Stimulated activated CD4-positive, alpha-beta T cell treated with anti-CD3 and anti-CD28 coated beads, Interleukin-2, amount 100 ng/mL, for 4 hours (primary cell): ENCODE data around the gene ANKRD44.

Experiments
- DNase-seq: peaks from one replicate; pipeline ENCODE4 v3.0.0-alpha.2; 2020; ENCODE audit warnings: low read depth

ANKRD44 gene

DNA sequence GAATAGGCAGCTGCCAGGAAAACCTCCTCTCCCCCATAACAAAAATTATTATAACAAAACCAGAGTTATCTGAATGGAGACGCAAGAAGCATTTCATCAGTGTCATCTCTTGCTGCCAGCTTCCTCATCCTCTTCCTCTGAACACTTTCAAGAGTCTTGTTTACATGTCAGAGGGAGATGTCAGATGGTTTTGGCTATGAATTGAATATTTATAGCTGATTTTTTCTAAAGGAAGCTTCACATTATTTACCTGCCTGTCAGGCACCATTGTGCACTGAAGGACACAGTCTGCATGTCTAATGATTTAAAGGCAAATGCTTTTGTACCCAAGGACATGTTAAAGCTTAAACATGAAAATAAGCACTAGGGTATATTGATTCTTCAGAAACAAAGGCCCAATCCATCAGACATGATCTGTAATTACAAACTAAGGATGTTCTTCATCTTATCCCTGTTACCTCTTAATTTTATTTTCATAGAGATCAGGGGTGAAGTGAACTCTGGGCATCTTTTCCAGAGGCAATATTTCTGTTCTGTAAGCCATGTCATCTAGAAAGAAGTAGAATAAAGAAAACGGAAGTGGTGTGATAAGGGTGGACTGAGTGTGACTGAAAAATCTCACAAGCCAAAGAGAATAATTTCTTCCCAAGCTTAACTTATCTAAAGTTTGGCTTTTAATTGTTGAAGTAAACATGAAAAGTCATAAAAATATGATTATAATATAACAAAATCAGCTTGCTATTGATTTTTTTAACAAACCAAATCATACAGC is 168.7 kb downstream of the ANKRD44 start:
- no peak for DNase-seq

DNA sequence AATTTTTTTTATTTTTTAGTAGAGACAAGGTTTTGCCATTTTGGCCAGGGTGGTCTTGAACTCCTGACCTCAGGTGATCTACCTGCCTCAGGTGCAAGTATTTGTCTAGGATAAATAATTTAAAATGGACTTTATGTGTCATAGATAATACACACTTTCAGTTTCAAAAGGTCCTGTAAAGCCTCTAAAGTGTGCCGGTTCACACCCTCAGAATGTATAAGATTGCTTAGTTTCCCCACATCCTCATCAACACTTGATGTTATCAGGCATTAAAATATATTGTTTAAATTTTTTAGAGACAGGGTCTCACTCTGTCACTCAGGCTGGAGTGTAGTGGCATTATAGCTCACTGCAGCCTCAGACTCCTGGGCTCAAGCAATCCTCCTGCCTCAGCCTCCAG is 170.5 kb downstream of the ANKRD44 start:
- no peak for DNase-seq

DNA sequence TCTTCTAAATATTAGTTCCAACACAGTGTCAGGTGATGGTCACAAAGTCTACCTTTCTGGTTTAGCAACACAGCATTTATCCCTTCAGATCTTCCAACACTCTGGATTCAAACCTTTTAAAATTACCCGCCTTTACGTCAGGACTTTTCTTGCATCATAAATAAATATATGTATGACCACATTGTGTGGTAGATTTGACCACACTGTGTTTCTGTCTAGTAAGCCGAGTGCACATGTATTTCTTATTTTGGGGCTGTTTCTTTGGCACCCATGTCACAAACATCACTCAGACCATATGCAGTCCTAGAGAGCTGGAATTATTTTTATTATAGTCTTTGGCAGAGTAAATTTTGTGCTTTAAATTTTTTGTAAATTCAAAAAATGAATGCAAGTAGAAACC is 172.1 kb downstream of the ANKRD44 start:
- DNase-seq, result no peak

DNA sequence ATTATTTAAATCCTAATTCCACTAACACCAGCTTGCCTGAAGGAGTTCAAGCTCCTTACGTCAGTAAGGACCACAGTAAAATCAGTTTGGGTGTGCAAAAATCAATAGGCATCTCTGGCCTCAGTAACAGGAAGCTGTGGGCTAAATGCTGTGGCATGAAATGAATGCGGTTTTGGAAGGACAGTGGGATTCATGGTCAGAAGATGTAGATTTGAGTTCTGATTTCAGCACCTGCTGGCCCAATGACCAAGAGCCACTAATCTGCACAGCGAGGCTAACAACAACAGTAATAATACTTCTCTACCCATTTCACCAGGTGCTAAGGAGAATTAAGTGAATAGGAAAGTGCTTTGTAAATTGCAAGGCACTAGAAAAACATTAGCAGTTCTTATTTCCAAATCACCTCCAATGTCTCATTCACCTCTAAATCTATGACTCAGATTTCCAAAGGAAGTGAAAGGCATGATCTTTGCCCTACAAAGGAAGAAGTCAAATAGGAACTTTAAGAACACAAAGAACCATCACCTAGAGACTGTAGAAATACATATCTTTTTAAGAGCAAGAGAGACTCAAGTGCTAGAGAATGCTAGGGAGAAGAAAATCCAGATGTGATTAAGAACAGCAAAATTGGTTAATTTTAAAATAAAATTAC is 172.6 kb downstream of the ANKRD44 start:
- DNase-seq, result no peak

DNA sequence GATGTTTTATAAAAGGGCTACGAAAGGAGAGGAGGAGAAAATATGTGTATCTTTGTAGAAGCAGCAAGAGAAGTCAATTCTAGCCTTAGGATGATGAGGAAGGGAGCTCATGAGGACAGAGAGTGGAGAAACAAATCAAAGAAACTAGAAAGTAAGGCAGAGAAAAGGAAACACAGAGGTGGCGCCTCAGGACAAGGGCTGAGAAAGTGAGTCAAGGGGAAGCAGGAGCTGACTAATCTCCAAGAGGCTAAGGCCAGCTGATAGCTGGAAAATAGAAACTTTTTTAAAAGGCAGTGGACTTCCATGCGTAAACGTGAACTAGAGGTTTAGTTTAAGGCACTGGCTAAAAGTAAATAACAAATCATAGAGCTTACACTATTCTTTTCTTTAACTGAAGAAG is 173.3 kb downstream of the ANKRD44 start:
- DNase-seq, result no peak

DNA sequence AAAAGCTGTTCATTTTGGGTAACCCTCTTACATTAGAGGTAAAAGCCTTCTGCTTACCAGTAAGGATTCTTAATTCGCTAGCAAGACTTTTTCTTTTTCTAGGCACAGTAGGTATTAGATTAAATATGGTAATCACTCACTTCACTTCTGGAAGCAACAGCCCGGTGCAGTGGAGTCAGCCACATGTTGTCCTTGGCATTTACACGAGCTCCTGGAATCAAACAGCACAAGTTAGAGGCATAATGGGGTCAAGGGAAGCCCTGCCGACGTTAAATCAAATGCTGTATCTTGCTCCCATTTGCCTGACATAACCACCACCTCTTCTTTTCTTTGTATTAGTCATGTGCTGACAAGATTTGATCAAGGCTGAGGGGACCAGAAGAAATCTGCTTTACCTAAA is 174.1 kb downstream of the ANKRD44 start:
- DNase-seq, result no peak

DNA sequence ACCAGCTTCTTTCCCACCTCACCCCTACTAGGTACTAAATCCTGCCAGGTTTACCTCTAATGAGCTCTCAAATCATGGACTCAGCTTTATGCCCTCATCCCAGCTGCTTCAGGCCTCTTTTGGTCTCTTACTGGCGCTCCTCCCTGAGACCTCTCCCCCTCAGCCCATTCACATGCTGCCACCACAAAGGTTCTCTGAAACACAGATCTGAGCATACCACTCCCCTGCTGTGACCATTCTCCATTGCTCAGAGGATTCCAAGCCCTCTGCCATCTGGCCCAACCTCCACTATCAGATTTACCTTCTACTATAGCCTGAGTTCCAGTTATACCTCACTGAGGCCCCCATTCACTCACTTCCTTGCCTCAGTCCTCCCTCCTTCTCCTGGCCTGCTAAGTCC is 174.8 kb downstream of the ANKRD44 start:
- DNase-seq, result no peak

DNA sequence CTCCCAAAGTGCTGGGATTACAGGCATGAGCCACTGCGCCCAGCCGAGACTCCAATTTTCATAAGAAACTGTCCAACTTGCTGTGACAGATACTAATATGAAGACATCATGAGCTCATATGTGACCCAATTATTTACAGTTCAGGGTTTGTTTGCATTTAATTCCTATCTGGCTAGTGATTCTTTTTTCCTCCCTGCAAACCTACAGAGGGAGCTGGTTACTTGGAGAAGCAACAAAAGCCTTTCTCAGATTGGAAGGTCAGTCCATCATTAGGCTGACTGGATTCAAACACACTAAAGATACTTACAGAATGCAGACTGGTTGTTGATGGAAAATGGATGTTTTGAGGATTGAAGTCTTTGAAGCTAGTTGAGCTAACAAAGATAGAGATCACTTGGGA is 176.4 kb downstream of the ANKRD44 start:
- DNase-seq, result no peak

DNA sequence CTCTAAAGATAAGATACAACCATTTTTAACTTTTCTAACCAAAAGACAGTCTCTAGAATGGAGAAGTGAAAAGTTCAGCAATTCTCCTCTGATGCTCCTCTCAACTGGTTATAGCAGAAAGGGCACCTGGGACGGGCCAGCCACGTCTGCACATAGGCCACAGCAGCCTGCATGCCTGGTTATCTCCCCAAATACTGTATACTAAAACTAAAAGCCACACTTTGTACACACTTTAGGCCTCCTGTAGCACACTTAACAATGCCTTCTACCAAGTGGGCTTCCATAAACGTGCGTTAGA is 179.1 kb downstream of the ANKRD44 start:
- DNase-seq, result no peak

DNA sequence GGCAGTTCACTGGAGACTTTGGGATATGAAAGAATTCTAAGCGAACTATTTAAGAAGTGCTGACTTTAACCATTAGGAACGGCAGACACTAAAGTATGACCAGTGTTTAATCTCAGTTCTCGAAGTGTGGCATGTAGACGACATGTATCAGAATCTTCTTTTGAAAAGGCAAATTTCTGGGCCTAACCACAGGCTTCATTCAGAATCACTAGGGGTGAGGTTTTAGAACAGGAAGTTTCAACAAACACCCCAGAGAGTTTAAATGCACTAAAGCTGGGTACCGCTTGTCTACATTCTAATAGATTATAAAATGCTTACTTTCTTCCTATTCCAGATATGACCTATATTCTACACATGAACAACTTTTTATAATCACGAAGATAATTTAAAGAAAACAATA is 180.3 kb downstream of the ANKRD44 start:
- DNase-seq, result no peak

DNA sequence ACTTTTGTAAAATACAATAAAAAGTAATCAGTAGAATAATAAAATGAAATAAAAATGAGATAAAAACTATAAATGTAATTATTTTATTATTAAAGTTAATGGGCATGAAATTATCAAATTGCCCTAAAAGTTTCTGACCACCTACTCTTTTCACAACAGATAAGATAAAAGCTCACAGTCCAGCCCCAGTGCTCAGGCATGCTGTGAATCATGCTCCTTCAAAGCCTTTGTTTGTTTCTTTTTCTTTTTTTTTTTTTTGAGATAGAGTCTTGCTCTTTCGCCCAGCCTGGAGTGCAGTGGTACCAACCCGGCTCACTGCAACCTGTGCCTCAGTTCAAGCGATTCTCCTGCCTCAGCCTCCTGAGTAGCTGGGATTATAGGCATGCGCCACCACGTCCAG is 181.7 kb downstream of the ANKRD44 start:
- no peak for DNase-seq

DNA sequence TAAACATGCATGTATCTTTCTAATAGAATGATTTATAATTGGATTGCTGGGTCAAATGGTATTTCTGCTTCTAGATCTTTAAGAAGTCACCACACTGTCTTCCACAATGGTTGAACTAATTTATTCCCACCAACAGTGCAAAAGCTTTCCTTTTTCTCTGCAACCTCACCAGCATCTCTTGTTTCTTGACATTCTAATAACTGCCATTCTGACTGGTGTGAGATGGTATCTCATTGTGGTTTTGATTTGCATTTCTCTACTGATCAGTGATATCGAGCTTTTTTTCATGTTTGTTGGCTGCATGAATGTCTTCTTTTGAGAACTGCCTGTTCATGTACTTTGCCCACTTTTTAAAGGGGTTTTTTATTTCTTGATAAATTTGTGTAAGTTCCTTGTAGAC is 182.5 kb downstream of the ANKRD44 start:
- no peak for DNase-seq

DNA sequence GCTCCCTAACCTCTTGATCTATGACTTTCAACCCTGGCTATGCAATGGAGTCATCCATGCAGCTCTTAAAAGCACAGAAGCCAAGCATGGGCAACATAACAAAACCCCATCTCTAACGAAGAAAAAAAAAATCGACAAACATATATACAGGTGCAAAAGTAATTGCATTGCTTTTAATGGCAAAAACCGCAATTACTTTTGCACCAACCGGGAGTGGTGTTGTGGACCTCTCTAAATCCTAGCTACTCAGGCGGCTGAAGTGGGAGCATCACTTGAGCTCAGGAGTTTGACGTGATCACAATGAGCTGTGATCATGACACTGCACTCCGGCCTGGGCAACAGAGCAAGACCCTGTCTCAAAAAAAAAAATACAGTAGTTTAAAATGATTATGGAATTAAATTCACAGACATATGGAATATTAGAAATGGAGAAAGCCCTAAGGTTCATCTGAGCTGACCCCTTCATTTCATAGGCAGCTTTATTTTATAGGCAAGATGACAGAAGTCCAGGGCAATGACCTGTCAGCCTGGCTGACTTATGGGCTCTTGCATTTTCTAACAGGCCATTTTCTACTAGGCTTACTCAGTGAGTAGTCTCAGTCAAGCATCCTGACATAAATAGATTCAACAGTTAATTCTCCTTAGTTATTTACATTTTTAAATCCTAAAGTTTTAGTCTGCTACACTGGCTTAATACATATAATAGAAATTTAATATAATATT is 183.8 kb downstream of the ANKRD44 start:
- no peak for DNase-seq

DNA sequence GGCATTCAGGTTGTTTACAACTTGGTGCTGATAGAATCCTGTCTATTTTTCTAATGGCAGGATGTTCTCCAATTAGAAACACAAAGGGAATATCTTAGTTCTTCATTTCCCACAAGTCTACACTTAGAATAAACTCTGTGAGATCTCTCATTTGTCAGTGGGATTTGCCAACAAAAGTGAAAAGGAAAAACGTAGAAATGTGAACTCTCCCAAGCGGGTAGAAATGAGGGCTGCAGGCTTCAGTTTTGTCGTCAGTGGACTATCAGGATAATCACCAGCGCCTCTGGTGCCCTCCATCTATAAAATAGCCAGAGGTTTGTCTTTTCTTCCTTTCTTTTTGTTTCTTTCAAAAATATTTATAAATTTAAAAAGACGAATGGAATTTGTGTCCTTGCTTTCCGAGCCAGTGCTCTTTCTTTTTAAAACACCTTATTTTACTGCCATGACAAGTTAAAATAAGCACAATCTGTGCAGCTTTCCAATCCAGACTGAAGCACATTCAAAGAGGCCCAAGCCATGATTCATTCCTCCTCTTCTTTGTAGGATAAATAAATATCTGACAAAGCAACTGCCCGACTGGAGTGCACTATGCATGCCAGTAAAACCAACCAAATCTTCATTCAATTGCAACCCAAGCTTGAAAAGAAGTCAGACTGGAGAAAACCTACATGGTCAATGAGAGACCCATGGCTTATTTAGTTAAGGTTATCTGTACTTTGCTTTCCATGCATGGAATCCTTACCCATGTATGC is 185.8 kb downstream of the ANKRD44 start:
- DNase-seq, result no peak

DNA sequence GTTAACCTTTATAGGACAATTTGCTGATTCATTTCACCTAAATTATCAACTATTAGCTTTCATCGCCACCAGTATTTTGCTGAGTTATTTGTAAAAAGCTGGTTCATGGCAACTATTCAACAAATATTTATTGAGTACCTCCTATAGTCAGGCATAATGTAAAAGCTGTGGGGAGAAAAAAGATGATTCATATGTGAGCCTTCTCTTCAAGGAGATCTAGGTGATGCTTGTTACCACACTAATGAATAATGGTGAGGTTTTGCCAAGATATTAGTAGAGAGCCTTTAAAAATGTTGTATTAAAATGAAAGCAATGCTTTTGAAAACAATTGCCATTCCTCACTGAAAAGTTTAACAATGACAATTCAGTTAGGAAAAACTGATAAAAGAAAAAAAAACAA is 187.8 kb downstream of the ANKRD44 start:
- DNase-seq, result no peak

DNA sequence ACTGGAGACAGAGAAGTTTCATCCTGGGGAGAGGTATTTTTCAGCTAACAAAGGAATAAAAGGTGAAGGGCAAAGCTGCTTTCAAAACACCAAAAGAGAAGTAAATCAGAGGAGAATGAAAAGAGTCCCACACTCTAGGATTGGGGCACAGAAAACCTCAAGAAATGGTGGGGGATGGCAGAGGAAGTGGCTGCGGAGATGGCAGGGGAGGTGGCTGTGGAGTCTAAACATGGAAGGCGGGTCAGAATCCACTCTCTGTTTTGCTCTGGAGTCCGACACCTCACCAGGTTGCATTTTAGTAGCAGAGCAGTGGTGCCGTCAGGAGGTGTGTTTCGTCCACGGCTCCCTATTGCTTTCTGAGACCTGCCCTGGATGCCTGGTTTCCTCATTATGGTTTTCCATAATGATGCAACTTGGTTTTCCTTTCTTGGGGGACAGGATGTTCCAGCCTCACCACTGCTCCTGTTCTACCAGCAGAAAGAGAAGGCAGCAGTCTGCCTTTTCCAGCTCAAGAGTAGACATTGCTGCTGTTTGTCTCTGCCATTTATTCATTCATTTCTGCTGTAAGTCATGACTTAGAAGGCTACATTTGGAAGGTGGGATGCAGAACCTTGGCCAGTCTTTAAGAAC is 188.7 kb downstream of the ANKRD44 start:
- DNase-seq, result no peak

DNA sequence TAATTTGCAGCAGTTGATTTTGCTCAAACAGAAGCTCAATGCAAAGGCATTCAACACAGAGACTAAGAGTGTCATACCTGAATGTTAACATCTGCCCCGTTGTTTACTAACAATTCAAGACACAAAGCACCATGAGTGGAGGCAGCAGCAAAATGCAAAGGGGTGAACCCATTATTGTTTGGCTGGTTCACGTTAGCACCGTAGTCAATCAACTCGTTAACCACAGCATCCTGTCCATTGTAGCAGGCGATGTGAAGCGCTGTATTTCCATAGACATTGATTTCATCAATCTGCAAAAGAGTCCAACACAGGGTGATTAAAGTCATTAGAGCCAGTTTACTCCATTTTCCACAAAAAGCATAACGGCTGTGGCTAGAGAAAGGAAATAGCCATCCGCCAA is 189.3 kb downstream of the ANKRD44 start:
- DNase-seq, result no peak

DNA sequence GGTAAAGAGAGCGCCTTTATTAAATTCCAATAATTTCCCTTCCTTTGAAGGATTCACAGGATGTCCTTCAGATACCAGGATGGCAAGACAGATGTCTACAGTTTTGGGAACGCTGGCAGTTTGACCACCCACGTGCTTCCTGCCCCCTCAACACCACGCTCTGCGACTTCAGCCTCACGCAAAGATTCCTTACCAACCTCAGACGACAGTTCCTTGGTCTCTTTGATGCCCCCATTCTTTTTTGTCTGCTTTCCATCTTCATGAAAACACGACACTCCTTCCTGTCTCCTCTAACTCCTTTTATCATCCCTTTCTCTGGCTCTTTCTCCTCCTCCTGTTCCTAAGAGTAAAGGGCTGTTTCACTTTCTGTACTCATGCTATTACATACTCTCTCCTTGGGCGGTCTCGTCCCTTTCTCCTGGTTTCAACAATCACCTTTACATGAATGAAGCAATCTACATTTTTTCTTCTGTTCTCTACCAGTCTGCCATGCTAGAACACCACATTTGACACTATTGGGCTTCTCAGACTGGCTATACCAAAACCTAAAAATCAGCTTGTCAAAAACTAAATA is 194.2 kb downstream of the ANKRD44 start:
- no peak for DNase-seq

DNA sequence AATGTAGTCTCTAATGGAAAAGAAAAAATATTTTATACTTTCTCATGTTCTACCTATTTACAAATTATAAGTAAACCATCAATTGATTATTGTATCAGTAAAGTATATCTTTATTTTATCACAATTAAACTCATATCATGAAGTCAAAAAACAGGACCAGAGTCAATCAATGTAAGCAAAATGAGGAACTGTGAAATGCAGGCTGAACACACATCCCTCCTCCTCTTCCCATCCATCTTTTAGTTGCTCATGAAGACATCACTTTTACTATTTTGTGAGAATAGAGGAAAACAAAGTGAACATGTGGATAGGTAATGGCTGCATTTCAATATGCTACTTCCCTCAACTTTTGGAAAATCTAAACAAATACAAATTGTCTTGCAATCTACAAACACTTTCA is 195.3 kb downstream of the ANKRD44 start:
- DNase-seq, result no peak

DNA sequence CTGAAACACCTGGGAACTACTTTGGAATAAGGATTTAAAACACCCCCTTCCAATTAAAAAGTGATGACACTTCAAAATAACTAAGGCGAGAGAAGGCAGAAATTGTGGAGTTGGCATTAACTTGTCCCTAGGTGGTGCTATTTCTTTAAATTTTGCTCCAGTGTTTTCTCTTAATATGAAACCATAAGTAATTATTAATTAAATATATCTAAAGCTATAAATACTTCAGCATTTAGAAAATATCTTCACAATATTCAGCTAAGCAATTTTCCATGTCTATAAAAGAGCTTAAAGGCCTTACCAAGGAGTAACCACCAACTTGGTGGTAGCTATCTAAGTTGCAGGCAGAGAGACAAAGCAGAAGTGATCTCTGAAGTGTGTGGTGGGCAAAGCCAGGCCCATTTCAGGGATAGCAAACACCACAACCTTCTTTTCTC is 197.3 kb downstream of the ANKRD44 start:
- no peak for DNase-seq

DNA sequence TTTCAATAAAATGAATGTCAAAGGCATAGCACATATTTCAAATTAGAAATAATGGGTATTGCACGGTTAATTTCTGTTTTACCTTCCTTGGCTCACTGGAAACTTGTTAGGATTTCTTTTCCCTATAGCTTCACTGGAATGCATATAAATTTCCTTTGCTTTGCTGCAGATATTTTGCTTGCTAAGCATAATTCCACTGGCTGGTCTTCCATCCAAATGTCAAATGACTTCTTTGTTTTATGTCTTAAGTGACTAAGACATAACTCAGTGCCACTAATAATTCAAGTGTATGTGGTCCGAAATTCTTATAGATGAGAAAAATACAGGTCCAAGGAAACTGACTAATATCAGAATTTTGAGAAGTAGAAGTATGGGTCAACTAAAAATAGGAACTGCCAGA is 201.3 kb downstream of the ANKRD44 start:
- DNase-seq, result no peak

DNA sequence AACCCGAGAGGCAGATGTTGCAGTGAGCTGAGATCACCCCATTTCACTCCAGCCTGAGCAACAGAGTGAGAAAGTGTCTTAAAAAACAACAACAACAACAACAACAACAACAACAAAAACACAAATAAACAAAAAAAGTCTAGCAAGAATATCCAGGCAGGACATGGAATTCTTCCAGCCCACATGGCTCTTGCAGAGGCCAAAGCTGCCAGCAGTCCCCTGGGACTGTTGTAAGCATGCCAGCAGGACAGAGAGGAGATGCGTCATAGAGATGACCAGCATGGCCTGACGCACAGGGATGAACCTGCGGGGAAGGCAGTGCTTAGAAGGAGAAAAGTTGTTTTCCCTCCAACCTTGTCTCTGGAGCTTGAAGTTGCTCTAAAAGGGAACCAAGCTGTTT is 201.8 kb downstream of the ANKRD44 start:
- no peak for DNase-seq
